GM18870 (cell line): Measurements from ENCODE around the gene RHOA.
"Not testable (repeated sequence)": the region's sequence is repeated elsewhere in the genome, so short reads cannot be mapped to it uniquely, and the experiment has no call there.

Experiments used
- ATAC-seq: cut with Tn5 transposase; IDR thresholded peaks from one replicate; pipeline ENCODE4 v1.9.1; 2021; ENCODE audit warnings: moderate library complexity; ENCODE audit not compliant: unreplicated experiment

RHOA gene

GRCh38 chr3:49333091-49333490 lies 78.7 kb downstream of the RHOA start:
- ATAC-seq: no peak

GRCh38 chr3:49329186-49329585 lies 82.6 kb downstream of the RHOA start:
- no peak for ATAC-seq

GRCh38 chr3:49328350-49328749 lies 83.4 kb downstream of the RHOA start:
- not testable (repeated sequence) for ATAC-seq

GRCh38 chr3:49327485-49327884 lies 84.3 kb downstream of the RHOA start:
- ATAC-seq: no peak

- ATAC-seq: no peak
Measured at GRCh38 chr3:49324768-49325167, 87.0 kb downstream of the RHOA start.

- no peak for ATAC-seq
Measured at GRCh38 chr3:49316696-49317457, 94.9 kb downstream of the RHOA start.

- ATAC-seq: no peak
Measured at GRCh38 chr3:49313896-49314688, 97.7 kb downstream of the RHOA start.

- ATAC-seq: no peak
Measured at GRCh38 chr3:49311283-49311682, 100.5 kb downstream of the RHOA start.

GRCh38 chr3:49310677-49311076 lies 101.1 kb downstream of the RHOA start:
- ATAC-seq: no peak
